IMR-90 (cell line): ENCODE results near the gene NTNG2.

ENCODE experiments used
- BHLHE40 ChIP-seq: fragments of 150-350 bp; IDR thresholded peaks from 2 replicates; pipeline ENCODE4 v1.6.1; 2016; ENCODE audit warnings: mild to moderate bottlenecking, low read depth, low read length
- CTCF ChIP-seq: conservative IDR thresholded peaks from 2 replicates; pipeline ENCODE4 v1.5.1; 2012; ENCODE audit warnings: mild to moderate bottlenecking, low read depth, low read length, improper control_type of control experiment
- MAZ ChIP-seq: IDR thresholded peaks from 2 replicates; pipeline ENCODE4 v1.6.1; 2012; ENCODE audit warnings: low read depth, mild to moderate bottlenecking, low read length, improper control_type of control experiment, moderate library complexity, borderline replicate concordance
- NFE2L2 ChIP-seq: fragments of 150-350 bp; IDR thresholded peaks from 2 replicates; pipeline ENCODE4 v1.6.1; 2016; ENCODE audit warnings: low read depth, mild to moderate bottlenecking, low read length
- POLR2A ChIP-seq: IDR thresholded peaks from 2 replicates; pipeline ENCODE4 v1.6.1; 2012; ENCODE audit warnings: mild to moderate bottlenecking, low read depth, low read length
- RFX5 ChIP-seq: IDR thresholded peaks from 2 replicates; pipeline ENCODE4 v1.8.0; 2012; ENCODE audit warnings: low read depth, mild to moderate bottlenecking, low read length, moderate library complexity
- USF2 ChIP-seq: fragments of 150-350 bp; IDR thresholded peaks from 2 replicates; pipeline ENCODE4 v1.6.1; 2017; ENCODE audit warnings: mild to moderate bottlenecking, antibody characterized with exemption, low read length, low read depth

GRCh38 chr9:132141344-132141947 is 20.4 kb upstream of the NTNG2 start:
- no peak for TF ChIP-seq CTCF
- no peak for TF ChIP-seq POLR2A
- TF ChIP-seq NFE2L2, result no peak
- no peak for TF ChIP-seq USF2
- no peak for TF ChIP-seq BHLHE40
- TF ChIP-seq MAZ, result no peak
- no peak for TF ChIP-seq RFX5
